HepG2 (cell line): ENCODE data around the gene CKM. TPM values are rescaled to one million over a fixed set of nuclear protein-coding genes. Genes with fewer than 3 reads are reported as not detected.

Experiments used
- ATAC-seq: fragments of 200-7000 bp; cut with Tn5 transposase; 3 replicates; pipeline ENCODE4 v1.9.1; 2020; ENCODE audit warnings: mild to moderate bottlenecking, moderate library complexity
- BruUV-seq: library from RNA; stranded (reverse); fragments of 400-500 nt; replicated peaks from 2 replicates; lab custom pipeline; 2021; lab: Mats Ljungman, UMichigan
- CTCF ChIA-PET: fragments of 300-600 bp; formaldehyde crosslinking; extraction: SDS; loops from one replicate; lab custom pipeline; 2021; ENCODE audit warnings: low total read pairs, inconsistent platforms, low intra/inter-chr PET ratio; lab: Yijun Ruan, JAX
- POLR2A ChIA-PET: fragments of 350-600 bp; sonication (Branson Sonifier 250); formaldehyde crosslinking; loops from one replicate; lab custom pipeline; 2020; ENCODE audit warnings: antibody characterized with exemption, inconsistent platforms; lab: Yijun Ruan, JAX
- DNase-seq: peaks from one replicate; pipeline ENCODE4 v3.0.0-alpha.2; 2015; ENCODE audit warnings: low spot score
- FAIRE-seq: peaks from 3 replicates; lab custom pipeline; 2011; peaks lifted over from hg19 to GRCh38; lab: Jason Lieb, UNC
- H2AFZ ChIP-seq: one replicate; pipeline ENCODE4 v1.6.1; 2011; ENCODE audit warnings: low read length, inconsistent platforms
- H3K27ac ChIP-seq: fragments of 300-600 bp; 3 replicates; pipeline ENCODE4 v1.8.0; 2011; ENCODE audit warnings: mixed run types, mild to moderate bottlenecking, mixed read lengths, low read length, inconsistent platforms; ENCODE audit not compliant: insufficient read depth; ENCODE audit errors: extremely low read length
- H3K27me3 ChIP-seq, 2 experiments: fragments of 200-600 bp in 1 of 2; 2 replicates in 1 of 2; 3 replicates in 1 of 2; pipeline versions ENCODE4 v1.6.0 to v1.8.0; 2011; ENCODE audit warnings: low read length in 2 of 2, mild to moderate bottlenecking in 2 of 2, moderate library complexity in 2 of 2, inconsistent platforms in 1 of 2; ENCODE audit not compliant: insufficient read depth in 2 of 2, control insufficient read depth in 1 of 2
- H3K36me3 ChIP-seq, 2 experiments: fragments of 200-600 bp in 1 of 2; replicated peaks in 1 of 2; 2 replicates in 1 of 2; 3 replicates in 1 of 2; pipeline versions ENCODE4 v1.5.1 to v1.8.0; 2011; ENCODE audit warnings: low read length in 2 of 2, inconsistent platforms in 1 of 2; ENCODE audit not compliant: insufficient read depth in 2 of 2, control insufficient read depth in 1 of 2
- H3K4me1 ChIP-seq: 2 replicates; pipeline ENCODE4 v1.5.1; 2012; ENCODE audit warnings: low read length, inconsistent platforms; ENCODE audit not compliant: insufficient read depth
- H3K4me2 ChIP-seq: 2 replicates; pipeline ENCODE4 v1.6.0; 2011; ENCODE audit warnings: low read depth, low read length, inconsistent platforms
- H3K4me3 ChIP-seq, 3 experiments: fragments of 200-600 bp in 1 of 3; sonication (generic), shearing (Covaris generic) in 1 of 3; replicated peaks in 1 of 3; 2 replicates each; pipeline ENCODE4 v1.5.1; 2011 to 2016; ENCODE audit warnings: low read length in 3 of 3, inconsistent platforms in 2 of 3, low read depth in 2 of 3, mild to moderate bottlenecking in 2 of 3, control low read depth in 1 of 3, mixed read lengths in 1 of 3; ENCODE audit not compliant: insufficient read depth in 1 of 3
- H3K79me2 ChIP-seq: one replicate; pipeline ENCODE4 v1.6.1; 2011; ENCODE audit warnings: low read length, inconsistent platforms; ENCODE audit not compliant: insufficient read depth
- H3K9ac ChIP-seq: 2 replicates; pipeline ENCODE4 v1.6.0; 2011; ENCODE audit warnings: mild to moderate bottlenecking, low read depth, low read length, inconsistent platforms; ENCODE audit not compliant: insufficient read depth
- H3K9me3 ChIP-seq: 2 replicates; pipeline ENCODE4 v1.5.1; 2012; ENCODE audit warnings: mild to moderate bottlenecking, low read length
- H4K20me1 ChIP-seq: 2 replicates; pipeline ENCODE4 v1.6.0; 2011; ENCODE audit warnings: inconsistent platforms, mild to moderate bottlenecking, low read length, moderate library complexity; ENCODE audit not compliant: insufficient read depth
- DMAP1 ChIP-seq: IDR thresholded peaks from 2 replicates; pipeline ENCODE4 v1.6.1; 2016
- MTA1 ChIP-seq: sonication (generic); formaldehyde crosslinking; IDR thresholded peaks from 2 replicates; pipeline ENCODE4 v1.4.0; 2020; ENCODE audit warnings: missing genetic modification reagents, mild to moderate bottlenecking, borderline replicate concordance
- RBFOX2 ChIP-seq: fragments of 200-400 bp; formaldehyde crosslinking; IDR thresholded peaks from 2 replicates; pipeline ENCODE4 v1.6.1; 2017; ENCODE audit warnings: low read depth, mild to moderate bottlenecking, low read length
- SP5 ChIP-seq: IDR thresholded peaks from 2 replicates; pipeline ENCODE4 v1.6.1; 2016; ENCODE audit warnings: low read depth, borderline replicate concordance
- THYN1 ChIP-seq: sonication (generic); formaldehyde crosslinking; IDR thresholded peaks from 2 replicates; pipeline ENCODE4 v1.8.1; 2023; ENCODE audit warnings: low read depth, mild to moderate bottlenecking, moderate library complexity, missing genetic modification reagents, borderline replicate concordance
- ZKSCAN5 ChIP-seq: sonication (generic); formaldehyde crosslinking; IDR thresholded peaks from 2 replicates; pipeline ENCODE4 v1.5.1; 2020; ENCODE audit warnings: mild to moderate bottlenecking, missing genetic modification reagents
- whole genome bisulfite sequencing: methylation state at CpG from one replicate; pipeline ENCODE4 v1.1.6; 2017; ENCODE audit warnings: low lambda C conversion rate; 5-methylcytosine and 5-hydroxymethylcytosine counted together
- in situ Hi-C: cut with HindIII; loops from 2 replicates; pipeline ENCODE4 v1.10.0; 2017; ENCODE audit warnings: low pct_unique_long_range_greater_than_20kb; ENCODE audit not compliant: extremely low pct_ligation_motif_present
- intact Hi-C: fragments of 100-400 bp; cut with micrococcal nuclease; formaldehyde crosslinking; loops from one replicate; pipeline ENCODE4 v1.10.0; 2022; ENCODE audit not compliant: unreplicated experiment
- polyA plus RNA-seq, 8 experiments: library from polyadenylated mRNA; depleted of rRNA in 3 of 8; stranded (reverse) in 7 of 8; unstranded in 1 of 8; fragments of >200 nt; fragmentation: Illumina TruSeq in 4 of 8; extraction: Trizol in 4 of 8; gene quantifications; 2 replicates each; pipeline versions ENCODE4 v1.2.1 to v1.2.3, GENCODE V29; 2011 to 2016; ENCODE audit warnings: low read depth in 4 of 8, missing spikeins in 1 of 8, mixed read lengths in 1 of 8; ENCODE audit not compliant: insufficient read depth in 1 of 8
- total RNA-seq, 5 experiments: library from RNA; depleted of rRNA; stranded (reverse); fragments of >200 nt; fragmentation: Illumina TruSeq; extraction: Trizol; gene quantifications; 2 replicates each; pipeline ENCODE4 v1.2.3, GENCODE V29; 2016; ENCODE audit warnings: low read depth in 1 of 5
- TF ChIP-seq, protein P1 (sequence below): sonication (generic); formaldehyde crosslinking; IDR thresholded peaks from 2 replicates; pipeline ENCODE4 v1.5.1; 2020; ENCODE audit warnings: missing genetic modification reagents, mild to moderate bottlenecking, borderline replicate concordance
- TF ChIP-seq, protein P2 (sequence below): sonication (generic); formaldehyde crosslinking; IDR thresholded peaks from 2 replicates; pipeline ENCODE4 v1.4.0; 2020; ENCODE audit warnings: missing genetic modification reagents, borderline replicate concordance

CKM gene
- total and polyA plus RNA-seq, 2 of the 13 experiments (the other 11 are each of a cell fraction or from before 2014, with no cell fraction given): 0.54 to 0.80 TPM

DNA sequence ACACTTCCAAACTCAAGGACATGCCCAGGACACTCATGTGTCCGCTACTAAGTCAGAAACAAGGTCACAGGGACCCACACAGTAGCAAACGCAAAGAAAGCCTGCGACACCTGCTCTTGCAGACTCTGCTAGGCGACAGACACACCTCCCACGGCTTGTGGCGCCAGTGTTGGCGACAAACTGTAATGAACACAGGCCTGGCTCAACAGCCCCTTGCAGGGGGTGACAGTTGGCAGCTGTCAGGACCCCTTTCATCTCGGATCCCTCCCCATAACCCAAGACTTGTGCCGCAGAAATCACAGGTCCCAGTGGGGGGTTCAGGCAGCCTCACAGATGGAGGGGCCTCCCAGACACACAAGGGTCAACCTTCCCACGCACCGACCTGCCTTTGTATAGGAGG is 364 bp downstream of the CKM start:
- Histone ChIP-seq H3K4me3 (peak overlapping the region in 1 of 3 experiments; percentile 34; a peak in 1 of 6 replicates), H3K4me2 (peak overlapping the region; percentile 33), H3K36me3 (no peaks in the 10 kb centered on the region), H3K9ac (no peak overlapping the region), H3K27me3 (peaks cover 5 to 42% of the 10 kb centered on the region in 2 experiments; a peak in 3 of 5 replicates), H3K79me2 (no peaks in the 10 kb centered on the region), H3K9me3 (no peaks in the 10 kb centered on the region), H4K20me1 (no peaks in the 10 kb centered on the region), H3K4me1 (peaks cover 43% of the 10 kb centered on the region), H2AFZ (no peak overlapping the region), H3K27ac (no peak overlapping the region)
- TF ChIP-seq MTA1 (CRISPR knock-in tag) (peak; percentile 22; the same call in 1 of the 2 replicates), ZKSCAN5 (CRISPR knock-in tag) (no peak), DMAP1 (CRISPR knock-in tag) (no peak), SP5 (CRISPR knock-in tag) (no peak)
- TF ChIP-seq, protein P1, sequence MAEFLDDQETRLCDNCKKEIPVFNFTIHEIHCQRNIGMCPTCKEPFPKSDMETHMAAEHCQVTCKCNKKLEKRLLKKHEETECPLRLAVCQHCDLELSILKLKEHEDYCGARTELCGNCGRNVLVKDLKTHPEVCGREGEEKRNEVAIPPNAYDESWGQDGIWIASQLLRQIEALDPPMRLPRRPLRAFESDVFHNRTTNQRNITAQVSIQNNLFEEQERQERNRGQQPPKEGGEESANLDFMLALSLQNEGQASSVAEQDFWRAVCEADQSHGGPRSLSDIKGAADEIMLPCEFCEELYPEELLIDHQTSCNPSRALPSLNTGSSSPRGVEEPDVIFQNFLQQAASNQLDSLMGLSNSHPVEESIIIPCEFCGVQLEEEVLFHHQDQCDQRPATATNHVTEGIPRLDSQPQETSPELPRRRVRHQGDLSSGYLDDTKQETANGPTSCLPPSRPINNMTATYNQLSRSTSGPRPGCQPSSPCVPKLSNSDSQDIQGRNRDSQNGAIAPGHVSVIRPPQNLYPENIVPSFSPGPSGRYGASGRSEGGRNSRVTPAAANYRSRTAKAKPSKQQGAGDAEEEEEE (CRISPR knock-in tag): no peak
- FAIRE-seq (no peak), ATAC-seq (peak; percentile 55), DNase-seq (peak; percentile 48)
- in situ Hi-C loops: no loop called here
- ChIA-PET CTCF (no interaction called here), POLR2A (no interaction called here)
- 0% methylated on average over 2 of the region's 11 CpGs for WGBS
- intact Hi-C loops: no loop called here
- no TSS peak for BruUV-seq

DNA sequence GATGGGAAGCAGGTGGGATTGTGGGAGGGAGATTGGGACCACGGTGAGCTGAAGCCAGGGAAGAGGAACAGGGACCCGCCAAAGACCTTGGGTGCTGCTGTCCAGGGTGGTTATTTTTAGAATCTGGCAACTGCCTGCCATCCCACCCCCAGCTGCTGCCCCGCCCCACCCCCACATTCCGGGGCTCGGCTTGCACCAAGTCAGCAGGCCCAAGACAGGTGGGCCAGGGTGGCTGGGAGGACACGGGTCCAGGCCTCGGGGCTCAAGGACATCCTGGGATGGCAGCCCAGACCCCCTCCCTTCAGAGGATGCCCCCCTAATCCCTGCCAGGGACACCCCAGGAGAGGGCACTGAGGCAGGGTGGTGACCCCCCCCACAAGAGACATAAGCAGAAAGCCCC is 827 bp downstream of the CKM start:
- intact Hi-C loops: no loop called here
- no peak for ATAC-seq
- ChIA-PET POLR2A (no interaction called here), CTCF (no interaction called here)
- in situ Hi-C loops: no loop called here
- H3K36me3 ChIP-seq: no peaks in the 10 kb centered on the region
- H3K9ac ChIP-seq: no peak overlapping the region
- peaks cover 38% of the 10 kb centered on the region for H3K4me1 ChIP-seq
- no peak overlapping the region for H3K27ac ChIP-seq
- no TSS peak for BruUV-seq
- TF ChIP-seq THYN1 (CRISPR knock-in tag) (no peak), RBFOX2 (no peak)
- TF ChIP-seq, protein P2, sequence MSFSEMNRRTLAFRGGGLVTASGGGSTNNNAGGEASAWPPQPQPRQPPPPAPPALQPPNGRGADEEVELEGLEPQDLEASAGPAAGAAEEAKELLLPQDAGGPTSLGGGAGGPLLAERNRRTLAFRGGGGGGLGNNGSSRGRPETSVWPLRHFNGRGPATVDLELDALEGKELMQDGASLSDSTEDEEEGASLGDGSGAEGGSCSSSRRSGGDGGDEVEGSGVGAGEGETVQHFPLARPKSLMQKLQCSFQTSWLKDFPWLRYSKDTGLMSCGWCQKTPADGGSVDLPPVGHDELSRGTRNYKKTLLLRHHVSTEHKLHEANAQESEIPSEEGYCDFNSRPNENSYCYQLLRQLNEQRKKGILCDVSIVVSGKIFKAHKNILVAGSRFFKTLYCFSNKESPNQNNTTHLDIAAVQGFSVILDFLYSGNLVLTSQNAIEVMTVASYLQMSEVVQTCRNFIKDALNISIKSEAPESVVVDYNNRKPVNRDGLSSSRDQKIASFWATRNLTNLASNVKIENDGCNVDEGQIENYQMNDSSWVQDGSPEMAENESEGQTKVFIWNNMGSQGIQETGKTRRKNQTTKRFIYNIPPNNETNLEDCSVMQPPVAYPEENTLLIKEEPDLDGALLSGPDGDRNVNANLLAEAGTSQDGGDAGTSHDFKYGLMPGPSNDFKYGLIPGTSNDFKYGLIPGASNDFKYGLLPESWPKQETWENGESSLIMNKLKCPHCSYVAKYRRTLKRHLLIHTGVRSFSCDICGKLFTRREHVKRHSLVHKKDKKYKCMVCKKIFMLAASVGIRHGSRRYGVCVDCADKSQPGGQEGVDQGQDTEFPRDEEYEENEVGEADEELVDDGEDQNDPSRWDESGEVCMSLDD: no peak
- H3K4me3 ChIP-seq: peak overlapping the region in 1 of 3 experiments; percentile 34; a peak in 1 of 6 replicates
- H2AFZ ChIP-seq: no peak overlapping the region
- 0% methylated on average over 2 of the region's 7 CpGs for WGBS
- H3K79me2 ChIP-seq: no peaks in the 10 kb centered on the region
- H3K27me3 ChIP-seq: peaks cover 5 to 42% of the 10 kb centered on the region in 2 experiments; a peak in 3 of 5 replicates
- FAIRE-seq: no peak
- H3K4me2 ChIP-seq: peak overlapping the region; percentile 33
- no peaks in the 10 kb centered on the region for H3K9me3 ChIP-seq
- DNase-seq: no peak
- no peaks in the 10 kb centered on the region for H4K20me1 ChIP-seq
